ENCODE data around the gene MPP3. TPM values are rescaled to one million over a fixed set of nuclear protein-coding genes. Genes with fewer than 3 reads are reported as not detected.
A peak's percentile ranks its signal among the peaks of the same experiment; 100 is the strongest.

The MPP3 gene
- total RNA-seq, 1 experiment from 2014 or later, result 24.5 TPM

DNA sequence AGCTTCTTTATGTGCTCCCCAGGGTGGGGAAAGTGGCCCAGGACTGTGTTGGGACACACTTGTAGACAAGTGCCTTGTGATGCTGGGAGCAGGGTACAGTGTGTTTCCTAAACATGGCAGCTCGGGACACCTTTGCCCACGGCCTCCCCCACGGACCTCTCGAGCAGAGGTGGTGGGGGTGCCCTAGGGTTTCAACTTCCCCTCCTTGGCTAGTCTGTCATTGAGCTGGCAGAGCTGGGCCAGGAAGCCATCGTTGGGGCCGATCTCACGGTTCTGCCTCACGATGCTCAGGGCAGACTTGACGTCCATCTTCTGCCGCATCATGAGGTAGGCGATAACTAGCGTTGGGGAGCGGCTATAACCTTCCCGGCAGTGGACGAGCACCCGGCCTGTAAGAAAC, 63.5 kb downstream of the MPP3 start:
- no TSS peak for BruUV-seq (replicated peaks)
- no peaks in the 10 kb centered on the region for H3K9me3 Mint-ChIP-seq (ENCODE audit: unreplicated experiment)
- POLR2A ChIA-PET, result no interaction called here

DNA sequence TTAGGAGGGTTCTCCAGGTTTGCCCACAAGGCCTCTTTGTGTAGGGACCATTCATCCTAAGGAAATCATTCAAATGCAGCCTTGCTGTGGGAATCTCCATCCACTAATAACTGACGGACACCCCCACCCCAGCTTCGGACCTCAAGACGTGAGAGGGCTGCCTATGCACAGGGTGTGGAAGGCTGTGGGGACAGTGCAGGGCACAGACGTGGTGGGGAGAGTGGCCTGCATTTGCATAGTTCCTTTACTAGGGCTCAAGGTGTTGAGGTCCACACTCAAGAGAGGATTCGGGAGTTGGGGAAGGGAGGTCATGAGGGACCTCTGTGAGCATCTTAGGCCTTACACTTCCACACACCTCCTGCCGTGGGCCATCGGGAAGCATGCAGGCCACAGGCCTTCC, 64.0 kb downstream of the MPP3 start:
- TF ChIP-seq CTCF (IDR thresholded peaks at IDR 0.05; ENCODE audit: unreplicated experiment), result no peak
- H3K4me1 Mint-ChIP-seq (ENCODE audit: insufficient read depth, unreplicated experiment), result no peaks in the 10 kb centered on the region
- H3K4me3 Mint-ChIP-seq (ENCODE audit: unreplicated experiment), result no peak overlapping the region
- CTCF ChIA-PET, result interaction anchor here (1.0 kb wide), 1 partner anchor 36 kb away, joined by 3 read pairs; no protein-coding TSS in a partner anchor
- no peaks in the 10 kb centered on the region for H3K27me3 Mint-ChIP-seq (ENCODE audit: insufficient read depth, unreplicated experiment)
- BruUV-seq (replicated peaks), result no TSS peak
- no peak for DNase-seq (ENCODE audit: unreplicated experiment)
- no peak overlapping the region for H3K27ac Mint-ChIP-seq (ENCODE audit: low read depth, unreplicated experiment)
- H3K9me3 Mint-ChIP-seq (ENCODE audit: unreplicated experiment), result no peaks in the 10 kb centered on the region
- H3K36me3 Mint-ChIP-seq (ENCODE audit: insufficient read depth, unreplicated experiment), result peaks cover 63% of the 10 kb centered on the region
- intact Hi-C loops (cut with micrococcal nuclease), result no loop called here
- POLR2A ChIA-PET, result no interaction called here

More for the DNA sequence above, 63.5 kb downstream of the MPP3 start:
- Mint-ChIP-seq H3K4me1 (ENCODE audit: insufficient read depth, unreplicated experiment) (no peaks in the 10 kb centered on the region), H3K4me3 (ENCODE audit: unreplicated experiment) (no peak overlapping the region), H3K27me3 (ENCODE audit: insufficient read depth, unreplicated experiment) (no peaks in the 10 kb centered on the region), H3K36me3 (ENCODE audit: insufficient read depth, unreplicated experiment) (peaks cover 67% of the 10 kb centered on the region), H3K27ac (ENCODE audit: low read depth, unreplicated experiment) (no peak overlapping the region)
- no peak for TF ChIP-seq CTCF (IDR thresholded peaks at IDR 0.05; ENCODE audit: unreplicated experiment)
- DNase-seq (ENCODE audit: unreplicated experiment), result no peak
- CTCF ChIA-PET, result interaction anchor here (1.0 kb wide), 1 partner anchor 36 kb away, joined by 3 read pairs; no protein-coding TSS in a partner anchor
- intact Hi-C loops (cut with micrococcal nuclease), result no loop called here

DNA sequence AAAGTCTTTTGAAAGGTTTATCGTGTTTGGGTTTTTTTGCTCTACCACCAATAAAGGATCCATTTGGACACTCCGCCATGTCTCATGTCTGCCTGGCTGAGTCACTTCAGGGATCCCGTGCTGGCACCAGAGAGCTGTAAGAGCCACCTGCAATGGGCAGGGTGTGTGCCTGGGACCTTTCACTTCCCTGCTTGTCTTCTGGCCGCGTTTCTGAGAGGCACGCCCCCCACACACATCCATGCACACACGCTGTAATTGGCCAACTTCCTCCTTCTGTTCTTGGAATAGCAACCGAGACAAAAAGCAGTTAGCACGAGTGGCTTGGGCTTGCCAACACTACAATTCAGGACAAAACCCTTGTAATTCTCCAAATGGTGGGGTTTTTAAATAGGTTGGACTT, 64.6 kb downstream of the MPP3 start:
- DNase-seq (ENCODE audit: unreplicated experiment), result no peak
- H3K4me3 Mint-ChIP-seq (ENCODE audit: unreplicated experiment), result no peak overlapping the region
- no peak for TF ChIP-seq CTCF (IDR thresholded peaks at IDR 0.05; ENCODE audit: unreplicated experiment)
- ChIA-PET CTCF (interaction anchor here (1.4 to 14.5 kb wide), 2 partner anchors 9 to 73 kb away, joined by 3 to 467 read pairs; no protein-coding TSS in a partner anchor), POLR2A (no interaction called here)
- H3K27ac Mint-ChIP-seq (ENCODE audit: low read depth, unreplicated experiment), result no peak overlapping the region
- intact Hi-C loops (cut with micrococcal nuclease), result no loop called here
- no peaks in the 10 kb centered on the region for H3K27me3 Mint-ChIP-seq (ENCODE audit: insufficient read depth, unreplicated experiment)
- no peaks in the 10 kb centered on the region for H3K9me3 Mint-ChIP-seq (ENCODE audit: unreplicated experiment)
- no peaks in the 10 kb centered on the region for H3K4me1 Mint-ChIP-seq (ENCODE audit: insufficient read depth, unreplicated experiment)
- H3K36me3 Mint-ChIP-seq (ENCODE audit: insufficient read depth, unreplicated experiment), result peaks cover 57% of the 10 kb centered on the region
- BruUV-seq (replicated peaks), result TSS peak; percentile 21

GRCh38 chr17:43767713-43768059, 65.3 kb downstream of the MPP3 start:
- H3K9me3 Mint-ChIP-seq (ENCODE audit: unreplicated experiment), result no peaks in the 10 kb centered on the region
- ChIA-PET POLR2A (interaction anchor here (1.3 kb wide), 1 partner anchor 37 kb away, joined by 3 read pairs; no protein-coding TSS in a partner anchor), CTCF (interaction anchor here (0.5 to 14.5 kb wide), 15 partner anchors 8 to 1571 kb away, joined by 3 to 467 read pairs (median 4); no protein-coding TSS in a partner anchor)
- no TSS peak for BruUV-seq (replicated peaks)
- no peaks in the 10 kb centered on the region for H3K4me1 Mint-ChIP-seq (ENCODE audit: insufficient read depth, unreplicated experiment)
- DNase-seq (ENCODE audit: unreplicated experiment), result no peak
- H3K27ac Mint-ChIP-seq (ENCODE audit: low read depth, unreplicated experiment), result no peak overlapping the region
- intact Hi-C loops (cut with micrococcal nuclease), result no loop called here
- no peak overlapping the region for H3K4me3 Mint-ChIP-seq (ENCODE audit: unreplicated experiment)
- H3K36me3 Mint-ChIP-seq (ENCODE audit: insufficient read depth, unreplicated experiment), result peaks cover 50% of the 10 kb centered on the region
- TF ChIP-seq CTCF (IDR thresholded peaks at IDR 0.05; ENCODE audit: unreplicated experiment), result no peak
- H3K27me3 Mint-ChIP-seq (ENCODE audit: insufficient read depth, unreplicated experiment), result no peaks in the 10 kb centered on the region

Measured in MCF 10A (cell line).